Adrenal gland (tissue), 12 donors: ENCODE measurements around the gene CYP1A2. TPM values are rescaled to one million over a fixed set of nuclear protein-coding genes. Genes with fewer than 3 reads are reported as not detected.

Experiments
- DNase-seq, 7 donors: peaks; one replicate each; pipeline ENCODE4 v3.0.0-alpha.2; 2019 to 2020
- H3K27ac ChIP-seq, 5 donors: fragments of 200-600 bp; sonication (generic) in 4 of 5; 1 replicate in 3 of 5; 2 replicates in 2 of 5; pipeline versions ENCODE4 v1.5.1 to v1.8.0; 2016 to 2020; ENCODE audit warnings: mild to moderate bottlenecking in 1 of 5
- H3K27me3 ChIP-seq: fragments of 200-600 bp; 2 replicates; pipeline ENCODE4 v1.8.0; 2021
- H3K36me3 ChIP-seq, 2 donors: fragments of 200-600 bp; replicated peaks in 1 of 2; 1 replicate in 1 of 2; 2 replicates in 1 of 2; pipeline versions ENCODE4 v1.5.1 to v1.8.0; 2018 to 2022
- H3K4me1 ChIP-seq, 2 donors: fragments of 200-600 bp; replicated peaks in 1 of 2; 1 replicate in 1 of 2; 2 replicates in 1 of 2; pipeline versions ENCODE4 v1.5.1 to v1.8.0; 2018 to 2021
- H3K4me3 ChIP-seq, 4 donors: fragments of 200-600 bp; sonication (generic) in 3 of 4; one replicate each; pipeline ENCODE4 v1.5.1; 2016 to 2018
- H3K9me3 ChIP-seq, 3 donors: fragments of 200-600 bp; sonication (generic) in 1 of 3; replicated peaks in 1 of 3; 1 replicate in 2 of 3; 2 replicates in 1 of 3; pipeline versions ENCODE4 v1.5.1 to v1.8.0; 2016 to 2021
- CTCF ChIP-seq, 6 experiments: fragments of 450-650 bp in 4 of 6; fragments of 200-600 bp in 2 of 6; sonication (generic) in 1 of 6; IDR thresholded peaks; 1 replicate in 5 of 6; 2 replicates in 1 of 6; pipeline versions ENCODE4 v1.5.1 to v1.8.0; 2016 to 2021; ENCODE audit warnings: antibody characterized with exemption in 6 of 6, mild to moderate bottlenecking in 2 of 6, moderate library complexity in 1 of 6
- POLR2A ChIP-seq, 2 donors: fragments of 450-650 bp; IDR thresholded peaks; one replicate each; pipeline ENCODE4 v1.6.1; 2017; ENCODE audit warnings: antibody characterized with exemption in 2 of 2, mild to moderate bottlenecking in 2 of 2, moderate library complexity in 1 of 2
- WGBS, 4 donors: extraction: QIAGEN DNeasy Blood & Tissue Kit in 2 of 4; methylation state at CpG; one replicate each; pipeline versions ENCODE4 v1.1.5 to v1.1.7; 2013 to 2017; 5-methylcytosine and 5-hydroxymethylcytosine counted together
- intact Hi-C, 2 donors: fragments of 100-400 bp; cut with DNase I; formaldehyde crosslinking; loops; one replicate each; pipeline versions ENCODE4 v1.14.1 to v1.15.0; 2022 to 2023
- polyA plus RNA-seq, 3 donors: library from polyadenylated mRNA; stranded (reverse); fragments of 200-250 nt in 2 of 3; fragments of 350-450 nt in 1 of 3; fragmentation: Illumina TruSeq in 1 of 3; extraction: RNeasy Lipid Tissue Mini Kit (QIAGEN cat#74804) in 1 of 3; gene quantifications; one replicate each; pipeline ENCODE4 v1.2.3, GENCODE V29; 2013 to 2014
- total RNA-seq, 9 donors: library from RNA; depleted of rRNA in 4 of 9; stranded (reverse); fragments of >200 nt in 4 of 9; fragments of 120-200 nt in 1 of 9; fragmentation: NEBNext Ultra II Directional in 1 of 9; extraction: Animal tissue kit (Norgen Biotek cat#: 25700) in 1 of 9; gene quantifications; one replicate each; pipeline versions ENCODE4 v1.1.0 to v1.2.4, GENCODE V29; 2013 to 2023
- donor health status: healthy with polysubstance abuse.
- donor health status: Bipolar disorder and iron deficiency.
- donor health status: DM: yes; HTN: yes; CAD: no.
- donor health status: DM: no; HTN: no; CAD: no.
- donor health status: DM: no; HTN: no; CAD: no.
- donor health status: DM: yes; HTN: yes; CAD: no.

Gene CYP1A2
- total and polyA plus RNA-seq, 12 donors = not detected

GRCh38 chr15:74752011-74752410 lies 3.4 kb downstream of the CYP1A2 start:
- Histone ChIP-seq H3K9me3 (no peaks in the 10 kb centered on the region), H3K27ac (no peak overlapping the region), H3K27me3 (no peaks in the 10 kb centered on the region), H3K36me3 (no peaks in the 10 kb centered on the region), H3K4me1 (no peaks in the 10 kb centered on the region), H3K4me3 (no peak overlapping the region)
- WGBS, 4 donors = 74 to 87% (median 81%) methylated on average over 8 of the region's 8 CpGs
- TF ChIP-seq POLR2A (IDR thresholded peaks at IDR 0.05) (no peak), CTCF (IDR thresholded peaks at IDR 0.05) (no peak)
- intact Hi-C loops = no loop called here
- DNase-seq = no peak

GRCh38 chr15:74752531-74752930 lies 3.9 kb downstream of the CYP1A2 start:
- DNase-seq = no peak
- Histone ChIP-seq H3K36me3 (no peaks in the 10 kb centered on the region), H3K4me3 (no peak overlapping the region), H3K9me3 (no peaks in the 10 kb centered on the region), H3K27me3 (no peaks in the 10 kb centered on the region), H3K27ac (no peak overlapping the region), H3K4me1 (no peaks in the 10 kb centered on the region)
- 43 to 58% (median 45%) methylated on average over 5 of the region's 5 CpGs for WGBS, 4 donors
- intact Hi-C loops = no loop called here
- TF ChIP-seq CTCF (IDR thresholded peaks at IDR 0.05) (no peak), POLR2A (IDR thresholded peaks at IDR 0.05) (no peak)

- H3K4me1 ChIP-seq = no peaks in the 10 kb centered on the region
- WGBS, 4 donors = 75 to 87% (median 84%) methylated on average over 17 to 20 of the region's 20 CpGs
- no peaks in the 10 kb centered on the region for H3K27me3 ChIP-seq
- no peak for DNase-seq
- H3K36me3 ChIP-seq = no peaks in the 10 kb centered on the region
- no peak overlapping the region for H3K4me3 ChIP-seq
- TF ChIP-seq POLR2A (IDR thresholded peaks at IDR 0.05) (no peak), CTCF (IDR thresholded peaks at IDR 0.05) (no peak)
- no peak overlapping the region for H3K27ac ChIP-seq
- intact Hi-C loops = no loop called here
- H3K9me3 ChIP-seq = no peaks in the 10 kb centered on the region
Measured at GRCh38 chr15:74754593-74755215, 6.1 kb downstream of the CYP1A2 start.

GRCh38 chr15:74758736-74759135 lies 10.1 kb downstream of the CYP1A2 start:
- Histone ChIP-seq H3K27ac (no peak overlapping the region), H3K4me1 (no peaks in the 10 kb centered on the region), H3K36me3 (no peaks in the 10 kb centered on the region), H3K27me3 (no peaks in the 10 kb centered on the region), H3K9me3 (no peaks in the 10 kb centered on the region), H3K4me3 (no peak overlapping the region)
- WGBS, 4 donors = 76 to 92% (median 90%) methylated on average over 8 of the region's 8 CpGs
- intact Hi-C loops = no loop called here
- no peak for DNase-seq
- TF ChIP-seq CTCF (IDR thresholded peaks at IDR 0.05) (no peak), POLR2A (IDR thresholded peaks at IDR 0.05) (no peak)
